Dendritic cell treated with granulocyte-macrophage colony-stimulating factor and Interleukin-4, amounts not matched to agents 40 ng/mL and 50 ng/mL, for 4 days (primary cell): ENCODE data around the gene CSK.

Source experiments
- H3K27ac Mint-ChIP-seq: one replicate; pipeline ENCODE4 v1.8.0; 2022; ENCODE audit warnings: mild to moderate bottlenecking, mixed read lengths
- H3K27me3 Mint-ChIP-seq: one replicate; pipeline ENCODE4 v1.8.0; 2022; ENCODE audit warnings: mild to moderate bottlenecking, mixed read lengths
- H3K36me3 Mint-ChIP-seq: one replicate; pipeline ENCODE4 v1.8.0; 2022; ENCODE audit warnings: low read depth, mixed read lengths
- H3K4me1 Mint-ChIP-seq: one replicate; pipeline ENCODE4 v1.8.0; 2022; ENCODE audit warnings: low read depth, mixed read lengths
- H3K4me3 Mint-ChIP-seq: one replicate; pipeline ENCODE4 v1.8.0; 2022; ENCODE audit warnings: mild to moderate bottlenecking, moderate library complexity, mixed read lengths
- H3K9me3 Mint-ChIP-seq: one replicate; pipeline ENCODE4 v1.8.0; 2022; ENCODE audit warnings: mixed read lengths
- intact Hi-C: fragments of 100-400 bp; cut with micrococcal nuclease; formaldehyde crosslinking; loops from one replicate; pipeline ENCODE4 v1.15.0; 2022

CSK gene

DNA sequence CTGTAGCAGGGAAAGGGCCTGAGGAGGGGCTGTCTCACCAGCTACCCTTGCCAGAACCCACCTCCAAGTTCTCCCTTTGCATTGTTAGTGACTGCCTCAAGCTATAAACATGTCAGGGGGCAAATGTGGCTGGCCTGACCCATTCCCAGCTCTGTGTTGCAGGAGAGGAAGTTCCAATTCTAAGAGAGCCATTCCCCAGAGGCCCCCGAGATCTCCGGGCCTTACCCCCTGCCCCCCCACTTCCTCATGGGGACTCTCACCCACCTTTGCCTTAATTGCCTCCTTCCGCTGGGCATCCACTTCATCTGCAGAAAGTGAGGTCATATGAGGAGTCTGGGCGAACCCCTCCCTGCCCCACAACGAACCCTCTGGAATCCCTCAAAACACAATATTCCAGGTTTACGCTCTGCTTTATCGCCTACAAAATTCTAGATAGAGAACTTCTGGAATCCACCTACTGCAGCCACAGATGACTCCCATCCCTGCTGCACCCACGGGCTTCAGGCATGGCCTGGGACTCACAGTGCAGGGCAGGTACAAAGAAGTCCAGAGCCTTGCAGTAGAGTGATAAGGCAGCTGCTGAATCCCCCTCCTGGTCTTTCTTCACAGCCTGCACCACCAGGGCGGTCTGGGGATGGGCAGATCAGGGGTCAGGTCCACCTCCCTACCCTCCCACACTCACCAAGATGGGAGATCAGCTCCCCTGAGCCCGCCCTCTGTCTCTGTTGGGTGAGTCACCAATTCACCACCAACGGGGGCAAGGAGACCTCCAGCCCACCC, 57.1 kb downstream of the CSK start:
- Mint-ChIP-seq H3K4me3 (no peak overlapping the region), H3K36me3 (peaks cover 79% of the 10 kb centered on the region), H3K4me1 (peaks cover 29% of the 10 kb centered on the region), H3K27ac (no peak overlapping the region), H3K9me3 (no peaks in the 10 kb centered on the region), H3K27me3 (no peaks in the 10 kb centered on the region)
- intact Hi-C loops, result no loop called here

DNA sequence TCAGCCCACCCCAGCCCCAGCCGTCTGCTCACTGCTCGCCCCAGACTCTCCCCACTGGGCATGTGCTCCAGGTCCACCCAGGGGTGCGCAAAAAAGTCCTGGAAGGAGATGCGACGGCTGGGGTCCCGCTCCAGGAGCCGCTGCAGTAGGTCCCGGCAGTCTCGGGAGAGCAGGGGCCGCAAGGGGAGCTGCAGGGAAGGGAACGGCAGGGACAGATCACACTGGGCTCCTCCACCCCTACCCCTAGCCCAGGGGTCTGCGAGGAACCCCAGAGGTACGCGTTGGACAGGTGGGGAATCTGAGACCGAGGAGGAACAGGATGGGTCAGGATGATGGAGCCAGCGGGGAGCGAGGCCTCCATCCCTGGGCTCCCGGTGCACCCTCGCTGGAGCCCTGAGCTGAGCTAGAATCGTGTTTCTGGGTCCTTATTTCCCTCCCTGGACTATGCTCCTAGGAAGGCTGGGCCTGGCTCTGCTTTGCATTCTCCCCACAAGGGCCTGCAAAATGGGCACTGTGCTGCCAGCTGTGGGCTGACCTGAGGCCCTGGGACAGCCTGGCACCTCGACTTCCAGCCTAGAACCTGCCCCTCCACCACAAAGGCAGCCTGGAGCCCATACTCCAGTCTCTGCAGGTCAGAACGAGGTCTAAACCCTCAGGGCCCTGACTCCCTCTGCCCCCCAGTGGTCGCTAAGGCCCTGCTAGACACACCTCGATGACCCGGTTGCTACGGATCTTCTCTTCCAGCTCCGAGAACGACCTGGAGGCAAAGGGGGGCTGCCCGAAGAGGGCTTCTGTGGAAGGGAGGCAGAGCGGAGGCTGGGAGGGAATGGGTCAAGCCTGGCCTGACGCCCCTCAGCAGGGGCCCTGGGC, 57.9 kb downstream of the CSK start:
- intact Hi-C loops, result loop anchor here (5.0 kb wide), 1 partner anchor 98 kb away; the partner anchor contains the start of gene COX5A
- Mint-ChIP-seq H3K27me3 (no peaks in the 10 kb centered on the region), H3K9me3 (no peaks in the 10 kb centered on the region), H3K4me3 (no peak overlapping the region), H3K36me3 (peaks cover 87% of the 10 kb centered on the region), H3K4me1 (peaks cover 37% of the 10 kb centered on the region), H3K27ac (no peak overlapping the region)

DNA sequence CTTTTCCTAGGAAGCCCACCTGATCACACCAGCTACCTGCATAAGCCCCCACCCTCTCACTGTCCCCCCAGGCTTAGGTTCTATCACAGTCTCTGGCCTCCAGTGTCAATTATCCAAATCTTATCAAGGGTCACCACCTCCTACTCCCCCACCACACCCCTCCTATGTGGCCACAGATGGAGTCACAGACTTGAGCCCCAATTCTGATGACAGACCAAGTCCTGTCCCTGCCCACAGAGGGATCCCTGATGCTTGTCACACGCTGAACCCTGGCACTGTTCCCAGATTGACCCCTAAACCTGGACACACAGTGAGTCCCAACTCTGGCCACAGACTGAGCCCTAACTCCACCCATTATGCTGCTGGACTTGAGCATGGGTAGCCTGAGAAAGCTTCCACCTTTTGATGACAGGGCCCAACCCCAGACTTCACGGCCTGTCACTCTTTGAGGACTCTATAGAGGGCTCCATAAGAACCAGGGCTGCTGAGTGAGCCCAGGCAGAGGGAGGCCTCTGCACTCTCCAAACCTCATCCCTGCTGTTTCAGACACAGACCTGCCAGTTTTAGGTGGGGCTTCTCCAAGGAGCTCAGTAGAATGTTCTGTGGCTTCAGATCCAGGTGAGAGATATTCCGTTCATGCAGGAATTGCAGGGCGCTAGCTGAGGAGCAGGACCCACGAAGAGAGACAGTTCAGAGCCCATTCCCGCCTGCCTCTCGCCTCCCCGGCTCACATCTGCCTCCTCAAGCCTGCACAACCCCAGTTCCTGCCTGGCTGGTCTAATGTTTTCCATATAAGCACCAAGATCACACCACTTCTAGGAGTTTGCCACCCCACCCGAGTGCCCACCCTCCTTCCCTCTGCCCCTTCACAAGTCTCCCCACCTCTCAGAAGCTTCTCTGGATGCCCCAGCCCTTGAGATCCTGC, 59.2 kb downstream of the CSK start:
- Mint-ChIP-seq H3K4me1 (peaks cover 42% of the 10 kb centered on the region), H3K36me3 (peaks cover 87% of the 10 kb centered on the region), H3K27me3 (no peaks in the 10 kb centered on the region), H3K9me3 (no peaks in the 10 kb centered on the region), H3K27ac (peak overlapping the region; percentile 17), H3K4me3 (no peak overlapping the region)
- intact Hi-C loops, result loop anchor here (5.0 kb wide), 1 partner anchor 96 kb away; the partner anchor contains the start of gene COX5A

DNA sequence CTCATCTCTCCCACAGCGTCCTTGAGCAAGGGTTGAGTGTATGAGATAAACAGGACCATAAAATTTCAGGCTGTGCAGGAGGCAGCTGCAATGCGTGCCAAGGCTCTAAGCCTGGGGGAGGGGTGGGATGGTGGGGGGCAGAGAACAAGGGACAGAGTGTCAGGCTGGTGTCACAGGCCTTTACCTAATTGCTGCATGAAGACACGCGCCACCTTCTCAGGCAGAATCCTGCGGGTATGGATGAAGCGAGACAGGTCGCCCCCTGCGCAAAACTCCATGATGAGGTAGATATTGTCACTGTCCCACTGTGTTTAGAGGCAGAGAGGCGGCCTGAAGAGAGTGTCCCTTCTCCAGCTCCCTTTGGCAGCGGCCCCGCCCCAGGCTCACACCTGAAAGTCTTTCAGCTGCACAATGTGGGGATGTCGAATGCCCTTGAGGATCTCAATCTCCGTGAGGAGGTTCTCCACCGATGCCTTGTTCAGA, 60.1 kb downstream of the CSK start:
- peak overlapping the region; percentile 83 for H3K27ac Mint-ChIP-seq
- H3K9me3 Mint-ChIP-seq, result no peaks in the 10 kb centered on the region
- intact Hi-C loops, result loop anchor here (2.0 to 5.0 kb wide), 2 partner anchors 59 to 95 kb away; partner anchors contain the start of gene COX5A
- H3K27me3 Mint-ChIP-seq, result no peaks in the 10 kb centered on the region
- peaks cover 87% of the 10 kb centered on the region for H3K36me3 Mint-ChIP-seq
- H3K4me3 Mint-ChIP-seq, result peak overlapping the region; percentile 87
- H3K4me1 Mint-ChIP-seq, result peaks cover 42% of the 10 kb centered on the region

DNA sequence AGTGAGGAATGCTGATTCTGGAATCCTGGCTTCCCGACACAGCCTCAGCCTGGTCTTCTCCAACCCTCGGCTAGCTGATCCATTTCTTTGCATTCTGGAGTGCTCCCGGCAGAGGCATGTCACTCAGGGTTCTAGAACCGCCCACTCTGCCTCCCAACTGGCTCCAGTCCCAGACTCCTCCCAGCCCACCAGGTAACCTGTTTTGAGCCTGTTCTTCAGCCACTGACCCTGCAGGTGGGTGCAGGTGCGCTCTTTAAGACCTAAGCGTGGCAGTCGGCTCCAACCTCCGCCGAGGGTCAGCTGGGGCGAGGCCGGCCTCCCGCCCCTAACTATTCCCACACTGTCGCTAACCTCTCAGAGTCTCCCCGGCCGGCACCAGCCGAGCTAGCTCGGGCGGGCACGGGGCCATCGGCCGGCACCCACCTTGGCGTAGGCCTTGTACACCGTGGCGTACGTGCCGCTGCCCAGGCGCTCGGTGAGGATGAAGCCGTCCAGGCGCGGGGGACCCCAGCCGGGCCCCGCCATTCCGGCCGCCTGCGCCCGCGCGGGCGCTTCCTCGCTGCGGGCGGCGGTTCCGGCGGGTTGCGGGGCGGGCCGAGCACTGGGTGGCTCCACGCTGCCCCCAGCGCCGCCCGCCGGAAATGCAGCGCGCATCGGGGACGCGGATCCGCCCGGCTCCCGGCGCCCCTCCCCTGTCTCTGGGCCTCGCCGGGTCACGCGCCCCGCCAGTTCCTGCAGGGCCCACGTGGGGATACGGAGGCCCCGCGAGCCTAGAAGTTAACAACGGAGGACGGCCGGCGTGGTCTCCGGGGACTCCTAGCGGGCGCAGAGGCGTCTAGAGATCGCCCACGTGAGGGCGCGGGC, 60.9 kb downstream of the CSK start, which contains the start of gene ULK3:
ULK3 (minus strand) TSS at position 576 of the 864 bp plus-strand sequence; CDS start at position 525, 51 bp downstream.
- intact Hi-C loops, result loop anchor here (1.0 to 5.0 kb wide), 3 partner anchors 58 to 94 kb away; partner anchors contain the start of genes COX5A and FAM219B
- H3K27me3 Mint-ChIP-seq, result no peaks in the 10 kb centered on the region
- H3K9me3 Mint-ChIP-seq, result no peaks in the 10 kb centered on the region
- peaks cover 87% of the 10 kb centered on the region for H3K36me3 Mint-ChIP-seq
- H3K27ac Mint-ChIP-seq, result peak within 1 kb of the TSS; percentile 83
- H3K4me1 Mint-ChIP-seq, result peaks cover 42% of the 10 kb centered on the region
- peak within 1 kb of the TSS; percentile 87 for H3K4me3 Mint-ChIP-seq

DNA sequence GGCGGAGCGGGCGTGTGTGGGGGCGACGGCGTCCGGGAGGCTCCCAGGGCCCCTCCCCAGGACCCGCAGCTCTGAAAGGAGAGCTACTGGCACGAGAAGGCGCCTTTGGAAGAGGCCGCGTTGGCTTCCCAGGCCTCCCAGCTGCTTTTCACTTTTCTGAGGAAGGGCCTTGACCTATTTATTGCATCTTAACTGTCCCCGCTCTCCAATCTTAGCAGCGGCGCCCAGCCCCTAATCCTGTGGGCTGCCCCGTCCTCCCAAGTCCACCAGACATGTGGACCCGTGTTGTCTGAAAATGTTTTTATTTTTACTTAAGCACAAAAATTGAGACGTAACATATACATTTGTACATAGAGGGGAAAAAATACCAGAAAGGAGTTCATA, 61.6 kb downstream of the CSK start:
- intact Hi-C loops, result loop anchor here (1.0 to 5.0 kb wide), 3 partner anchors 57 to 94 kb away; partner anchors contain the start of genes COX5A and FAM219B
- H3K36me3 Mint-ChIP-seq, result peaks cover 87% of the 10 kb centered on the region
- H3K4me1 Mint-ChIP-seq, result peaks cover 42% of the 10 kb centered on the region
- peak overlapping the region; percentile 83 for H3K27ac Mint-ChIP-seq
- H3K27me3 Mint-ChIP-seq, result no peaks in the 10 kb centered on the region
- H3K9me3 Mint-ChIP-seq, result no peaks in the 10 kb centered on the region
- H3K4me3 Mint-ChIP-seq, result peak overlapping the region; percentile 87

DNA sequence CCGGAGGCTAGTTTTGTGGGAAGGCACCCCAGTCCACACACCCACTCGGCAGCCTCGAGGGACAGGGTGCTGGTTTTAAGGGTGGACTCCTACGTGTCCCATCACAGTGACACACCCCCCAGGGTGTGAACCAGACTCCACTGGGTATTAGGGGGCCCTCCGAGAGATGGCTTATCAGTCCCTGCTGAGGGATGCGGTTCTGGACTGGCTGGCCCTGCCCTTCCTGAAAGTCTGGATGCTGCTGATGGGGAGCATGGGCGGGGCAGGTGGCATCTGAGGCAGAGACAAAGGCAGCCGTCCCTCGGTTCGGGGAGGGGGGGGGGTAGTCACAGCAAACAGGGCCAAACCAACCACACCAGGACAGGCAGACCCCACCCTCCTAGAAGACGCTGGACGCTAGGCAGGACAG, 62.0 kb downstream of the CSK start:
- Mint-ChIP-seq H3K27me3 (no peaks in the 10 kb centered on the region), H3K4me3 (no peak overlapping the region)

DNA sequence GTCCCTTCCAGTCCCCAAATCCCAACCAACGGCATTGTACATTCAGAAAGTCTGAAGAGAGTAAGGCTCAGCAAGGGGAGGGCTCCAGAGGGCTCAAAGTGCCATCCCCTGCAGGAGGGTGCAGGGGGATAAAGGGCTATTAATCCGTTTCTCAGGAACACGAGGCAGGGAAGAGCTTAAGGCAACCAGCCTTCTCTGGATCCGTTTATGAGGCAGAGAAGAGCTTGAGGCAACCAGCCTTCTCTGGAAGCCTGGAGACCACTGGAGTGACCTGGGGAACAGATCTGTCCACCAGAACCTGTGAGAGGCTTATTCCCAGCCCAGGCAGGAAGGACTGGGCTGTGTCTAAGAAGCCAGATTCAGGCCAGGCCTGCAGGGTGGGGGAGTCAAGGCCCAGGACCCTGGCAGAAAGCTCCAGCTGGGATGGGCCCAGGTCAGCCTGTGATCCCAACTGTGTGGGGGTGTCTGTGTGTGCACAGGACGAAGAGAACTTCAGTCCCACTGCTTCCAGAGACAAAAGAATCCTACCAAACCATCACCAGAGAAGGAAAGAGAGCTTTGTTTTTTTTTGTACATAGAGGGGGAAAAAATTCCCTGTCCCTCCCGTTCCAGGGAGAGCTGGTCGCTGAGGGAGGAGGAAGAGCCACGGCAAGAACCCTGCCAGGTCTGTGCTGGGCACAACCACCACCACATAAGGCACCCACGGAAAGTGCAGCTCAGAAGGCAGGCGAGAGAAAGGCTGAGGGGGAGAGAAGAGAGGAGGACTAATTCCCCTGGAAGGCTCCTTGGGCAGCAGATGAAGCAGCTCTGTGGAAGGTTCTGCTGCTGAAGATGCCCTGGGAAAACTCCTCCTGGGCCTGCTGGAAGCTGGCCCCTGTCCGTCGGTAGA, 62.7 kb downstream of the CSK start:
- H3K36me3 Mint-ChIP-seq, result peaks cover 87% of the 10 kb centered on the region
- H3K27ac Mint-ChIP-seq, result peak overlapping the region; percentile 83
- H3K27me3 Mint-ChIP-seq, result no peaks in the 10 kb centered on the region
- no peaks in the 10 kb centered on the region for H3K9me3 Mint-ChIP-seq
- peaks cover 42% of the 10 kb centered on the region for H3K4me1 Mint-ChIP-seq
- intact Hi-C loops, result loop anchor here (5.0 kb wide), 1 partner anchor 93 kb away; the partner anchor contains the start of gene COX5A
- no peak overlapping the region for H3K4me3 Mint-ChIP-seq

More for the DNA sequence above, 62.0 kb downstream of the CSK start:
- no peaks in the 10 kb centered on the region for H3K9me3 Mint-ChIP-seq
- intact Hi-C loops, result loop anchor here (1.0 to 5.0 kb wide), 3 partner anchors 57 to 93 kb away; partner anchors contain the start of genes COX5A and FAM219B
- peak overlapping the region; percentile 83 for H3K27ac Mint-ChIP-seq
- H3K36me3 Mint-ChIP-seq, result peaks cover 87% of the 10 kb centered on the region
- H3K4me1 Mint-ChIP-seq, result peaks cover 42% of the 10 kb centered on the region

DNA sequence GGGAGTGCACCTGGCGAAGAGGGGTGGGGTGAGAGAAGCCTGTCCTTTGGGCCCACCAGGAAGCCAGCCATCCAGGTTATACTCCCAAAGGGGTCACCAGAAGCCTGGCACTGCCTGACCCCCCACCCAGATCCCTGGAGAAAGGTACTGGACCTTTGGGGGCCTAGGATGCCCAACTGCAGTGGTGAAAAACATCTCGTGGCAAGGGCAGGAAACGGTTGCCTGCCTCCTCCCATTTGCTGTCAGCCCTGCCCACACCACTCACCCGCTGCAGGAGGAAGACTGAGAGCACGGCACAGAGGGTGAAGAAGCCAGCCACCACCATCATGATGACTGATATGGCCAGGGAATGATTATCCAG, 63.3 kb downstream of the CSK start:
- Mint-ChIP-seq H3K4me1 (peaks cover 42% of the 10 kb centered on the region), H3K27ac (peak overlapping the region; percentile 83), H3K9me3 (no peaks in the 10 kb centered on the region), H3K36me3 (peaks cover 87% of the 10 kb centered on the region), H3K27me3 (no peaks in the 10 kb centered on the region), H3K4me3 (no peak overlapping the region)
- intact Hi-C loops, result no loop called here

DNA sequence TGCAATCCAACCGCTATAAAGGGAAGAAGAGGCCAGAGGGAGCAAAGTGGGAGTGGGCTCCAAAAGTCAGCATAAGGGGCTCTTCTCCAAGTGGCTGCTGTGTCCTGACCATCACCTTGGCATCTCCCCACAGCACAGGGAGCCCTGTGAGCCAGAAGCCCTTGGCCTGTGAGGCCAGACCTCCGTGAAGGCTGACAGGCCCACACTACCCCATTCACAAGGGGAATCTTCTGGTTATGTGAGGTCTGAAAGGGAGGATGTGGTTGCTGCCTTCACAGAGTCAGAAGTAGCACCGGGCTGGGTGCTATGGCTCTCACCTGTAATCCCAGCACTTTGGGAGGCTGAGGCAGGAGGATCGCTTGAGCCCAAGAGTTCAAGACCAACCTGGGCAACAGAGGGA, 63.7 kb downstream of the CSK start:
- Mint-ChIP-seq H3K36me3 (peaks cover 87% of the 10 kb centered on the region), H3K27me3 (no peaks in the 10 kb centered on the region), H3K9me3 (no peaks in the 10 kb centered on the region), H3K27ac (peak overlapping the region; percentile 83), H3K4me3 (no peak overlapping the region), H3K4me1 (peaks cover 42% of the 10 kb centered on the region)
- intact Hi-C loops, result no loop called here

DNA sequence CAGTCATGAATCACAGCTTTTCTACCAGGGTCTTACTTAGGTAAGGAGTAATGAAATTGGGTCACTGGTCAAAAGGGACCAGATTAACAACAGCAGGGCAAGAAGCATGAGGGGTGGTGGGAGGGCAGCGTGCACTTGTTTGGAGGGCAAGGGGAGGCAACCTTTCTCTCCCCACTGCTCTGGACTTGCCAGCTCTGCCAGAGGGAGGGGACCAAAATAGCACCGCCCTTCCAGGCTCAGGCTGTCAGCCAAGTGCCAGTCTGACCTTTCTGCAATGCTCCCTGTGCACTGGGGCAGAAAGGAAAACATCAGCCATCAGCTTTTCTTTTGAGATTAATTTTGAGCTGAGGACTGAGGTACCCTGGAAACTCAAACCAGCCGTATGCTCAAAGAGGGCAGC, 65.6 kb downstream of the CSK start:
- intact Hi-C loops, result no loop called here
- H3K27me3 Mint-ChIP-seq, result no peaks in the 10 kb centered on the region
- peak overlapping the region; percentile 52 for H3K27ac Mint-ChIP-seq
- peaks cover 26% of the 10 kb centered on the region for H3K4me1 Mint-ChIP-seq
- peaks cover 92% of the 10 kb centered on the region for H3K36me3 Mint-ChIP-seq
- no peaks in the 10 kb centered on the region for H3K9me3 Mint-ChIP-seq
- H3K4me3 Mint-ChIP-seq, result no peak overlapping the region
